Femur (tissue), 1 donor: Measurements from ENCODE around the gene CCDC87.
"Not testable (repeated sequence)": the region's sequence is repeated elsewhere in the genome, so short reads cannot be mapped to it uniquely, and the experiment has no call there.

Source experiments
- DNase-seq: peaks from one replicate; pipeline ENCODE4 v3.0.0-alpha.2; 2017

The CCDC87 gene, protein sequence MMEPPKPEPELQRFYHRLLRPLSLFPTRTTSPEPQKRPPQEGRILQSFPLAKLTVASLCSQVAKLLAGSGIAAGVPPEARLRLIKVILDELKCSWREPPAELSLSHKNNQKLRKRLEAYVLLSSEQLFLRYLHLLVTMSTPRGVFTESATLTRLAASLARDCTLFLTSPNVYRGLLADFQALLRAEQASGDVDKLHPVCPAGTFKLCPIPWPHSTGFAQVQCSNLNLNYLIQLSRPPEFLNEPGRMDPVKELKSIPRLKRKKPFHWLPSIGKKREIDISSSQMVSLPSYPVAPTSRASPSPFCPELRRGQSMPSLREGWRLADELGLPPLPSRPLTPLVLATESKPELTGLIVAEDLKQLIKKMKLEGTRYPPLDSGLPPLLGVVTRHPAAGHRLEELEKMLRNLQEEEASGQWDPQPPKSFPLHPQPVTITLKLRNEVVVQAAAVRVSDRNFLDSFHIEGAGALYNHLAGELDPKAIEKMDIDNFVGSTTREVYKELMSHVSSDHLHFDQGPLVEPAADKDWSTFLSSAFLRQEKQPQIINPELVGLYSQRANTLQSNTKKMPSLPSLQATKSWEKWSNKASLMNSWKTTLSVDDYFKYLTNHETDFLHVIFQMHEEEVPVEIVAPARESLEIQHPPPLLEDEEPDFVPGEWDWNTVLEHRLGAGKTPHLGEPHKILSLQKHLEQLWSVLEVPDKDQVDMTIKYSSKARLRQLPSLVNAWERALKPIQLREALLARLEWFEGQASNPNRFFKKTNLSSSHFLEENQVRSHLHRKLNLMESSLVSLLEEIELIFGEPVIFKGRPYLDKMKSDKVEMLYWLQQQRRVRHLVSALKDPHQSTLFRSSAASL

DNA sequence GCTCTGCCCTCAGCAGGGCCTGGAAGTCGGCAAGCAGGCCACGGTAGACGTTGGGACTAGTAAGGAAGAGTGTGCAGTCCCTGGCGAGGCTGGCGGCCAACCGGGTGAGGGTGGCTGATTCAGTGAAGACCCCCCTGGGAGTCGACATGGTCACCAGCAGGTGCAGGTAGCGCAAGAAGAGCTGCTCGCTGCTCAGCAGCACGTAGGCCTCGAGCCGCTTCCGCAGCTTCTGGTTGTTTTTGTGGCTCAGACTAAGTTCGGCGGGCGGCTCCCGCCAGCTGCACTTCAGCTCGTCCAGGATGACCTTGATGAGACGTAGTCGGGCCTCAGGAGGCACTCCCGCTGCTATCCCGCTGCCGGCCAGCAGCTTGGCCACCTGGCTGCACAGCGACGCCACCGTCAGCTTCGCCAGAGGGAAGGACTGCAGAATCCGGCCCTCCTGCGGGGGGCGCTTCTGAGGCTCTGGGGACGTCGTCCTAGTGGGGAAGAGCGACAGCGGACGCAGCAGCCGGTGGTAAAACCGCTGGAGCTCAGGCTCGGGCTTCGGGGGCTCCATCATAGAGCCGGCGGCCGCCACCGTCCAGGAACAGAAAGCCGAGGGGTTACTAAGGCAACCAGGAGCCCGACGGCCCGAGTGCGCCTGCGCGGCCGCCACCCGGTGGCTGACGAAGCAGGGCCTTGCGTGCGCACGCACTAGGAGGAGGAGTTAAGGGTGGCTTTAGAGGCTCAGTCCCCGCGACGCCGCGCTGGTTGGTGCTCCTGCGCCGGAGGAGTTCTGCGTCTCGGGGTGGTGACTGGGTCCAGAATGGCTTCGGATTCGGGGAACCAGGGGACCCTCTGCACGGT is at the start of gene CCDC87, which contains the start of gene CCS:
Gene CCDC87, minus strand, starts transcription at position 607 of the 846 bp plus-strand sequence. Its CDS starts 48 bp downstream, at position 559.
Gene CCS, plus strand, starts transcription at position 729 of the 846 bp plus-strand sequence. Its CDS starts 77 bp downstream, at position 806.
- peak; percentile 98 for DNase-seq

DNA sequence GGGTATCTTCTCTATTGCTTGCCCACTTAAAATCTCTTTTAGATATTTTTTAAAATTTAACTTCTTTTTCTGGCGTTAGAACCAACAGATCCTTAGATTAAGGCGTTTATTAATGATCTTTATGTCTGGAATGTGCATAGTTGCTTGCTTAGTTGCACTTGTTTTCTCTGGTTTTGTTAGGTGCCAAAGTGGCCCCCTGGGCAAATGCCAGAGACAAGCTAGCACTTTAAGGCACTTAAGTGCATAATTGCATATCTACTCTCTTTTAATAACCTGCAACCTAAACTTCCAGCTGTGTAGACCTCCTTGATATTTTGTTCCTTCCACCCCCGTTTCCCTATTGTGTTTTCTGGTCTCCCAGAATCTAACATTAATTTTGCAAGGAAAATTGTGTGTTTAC is 49.0 kb upstream of the CCDC87 start:
- no peak for DNase-seq

DNA sequence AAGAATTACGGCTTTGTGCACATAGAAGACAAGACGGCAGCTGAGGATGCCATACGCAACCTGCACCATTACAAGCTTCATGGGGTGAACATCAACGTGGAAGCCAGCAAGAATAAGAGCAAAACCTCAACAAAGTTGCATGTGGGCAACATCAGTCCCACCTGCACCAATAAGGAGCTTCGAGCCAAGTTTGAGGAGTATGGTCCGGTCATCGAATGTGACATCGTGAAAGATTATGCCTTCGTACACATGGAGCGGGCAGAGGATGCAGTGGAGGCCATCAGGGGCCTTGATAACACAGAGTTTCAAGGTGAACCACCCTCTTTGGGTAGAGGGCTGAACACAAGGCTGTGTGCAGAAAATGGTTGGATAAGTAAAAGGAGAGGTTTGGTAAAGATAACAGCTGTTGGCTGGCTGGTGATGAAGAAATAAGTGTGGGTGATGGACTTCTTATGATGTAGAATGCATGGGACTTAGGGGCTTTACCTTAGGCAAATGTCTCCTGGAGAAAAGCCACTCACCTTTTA is 47.0 kb upstream of the CCDC87 start:
- not testable (repeated sequence) for DNase-seq

DNA sequence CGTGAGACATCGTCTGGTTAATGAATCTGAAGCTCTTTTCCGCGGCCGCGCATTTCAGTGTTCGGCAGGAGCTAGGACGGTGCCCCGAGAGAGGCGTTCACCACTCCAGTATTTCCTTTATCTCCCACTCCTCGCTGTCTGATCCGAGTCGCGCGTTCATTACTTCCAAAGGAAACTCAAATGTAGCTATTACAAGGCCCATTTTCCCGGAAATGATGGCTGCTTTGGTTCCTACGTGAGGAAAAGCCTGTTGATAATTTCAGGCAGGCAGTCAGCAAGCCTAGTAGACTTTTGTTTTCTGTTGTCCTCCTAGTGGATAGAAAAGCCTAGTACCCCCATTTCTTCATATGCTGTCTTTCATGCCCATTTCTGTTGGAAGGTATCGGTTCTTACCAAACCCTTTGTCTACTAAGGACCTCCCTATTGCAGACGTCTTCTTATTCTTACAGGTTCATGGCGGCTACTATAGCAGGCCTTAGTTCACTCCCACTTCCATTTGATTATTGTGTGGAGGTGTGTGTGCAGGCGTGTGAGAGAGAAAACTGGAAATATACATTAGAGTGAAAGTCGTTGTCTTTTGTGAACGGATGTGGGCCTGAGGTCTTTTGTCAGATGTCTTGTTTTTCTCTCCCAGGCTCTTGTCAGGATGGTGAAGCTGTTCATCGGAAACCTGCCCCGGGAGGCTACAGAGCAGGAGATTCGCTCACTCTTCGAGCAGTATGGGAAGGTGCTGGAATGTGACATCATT is 46.4 kb upstream of the CCDC87 start:
- DNase-seq, result peak; percentile 51

DNA sequence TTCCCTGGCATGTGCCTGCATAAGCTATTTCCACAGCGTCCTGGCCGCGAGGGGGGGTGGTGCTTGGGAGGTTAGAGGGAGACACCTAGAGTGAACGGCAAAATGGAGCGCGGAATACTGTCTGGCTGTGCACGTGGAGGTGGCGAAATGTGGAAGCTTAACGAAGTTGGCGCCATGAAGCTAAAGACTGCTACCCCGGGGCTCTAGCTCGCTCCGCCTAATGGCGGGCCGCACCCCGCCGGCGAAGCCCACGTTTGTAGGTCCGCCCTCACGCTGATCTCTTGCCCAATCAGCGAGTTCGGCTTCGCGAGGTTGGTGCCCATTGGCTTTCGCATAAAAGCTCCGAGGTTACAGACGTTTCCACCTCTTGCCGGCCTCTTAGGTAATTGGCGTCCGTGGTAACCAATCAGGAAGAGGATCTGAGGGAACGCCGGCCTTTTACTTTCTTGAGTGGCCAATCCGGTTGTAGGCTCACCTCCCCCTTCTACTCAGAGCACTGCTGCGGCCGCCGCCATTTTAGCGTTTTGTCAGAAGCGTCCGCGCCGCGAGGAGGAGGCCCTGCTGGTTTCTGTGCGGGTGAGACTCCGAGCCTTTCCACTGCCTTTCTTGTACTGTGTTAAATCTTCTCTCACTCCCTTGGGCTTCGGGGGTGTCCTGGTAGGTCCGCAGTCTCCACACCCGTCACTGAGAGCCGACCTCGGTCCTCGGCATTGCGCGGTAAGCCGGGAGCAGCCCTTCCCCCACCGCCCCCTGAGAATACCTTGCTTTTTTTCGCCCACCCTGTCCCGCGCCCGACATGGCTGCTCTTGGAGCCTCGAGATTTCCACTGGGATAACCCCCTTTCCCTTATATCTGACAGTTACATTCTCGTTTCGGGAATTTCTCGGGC is 45.6 kb upstream of the CCDC87 start, which contains the start of gene RBM4:
Gene RBM4, plus strand, starts transcription at position 527 of the 889 bp plus-strand sequence. CDS start 1,009 bp downstream, outside the sequence.
- DNase-seq, result peak; percentile 99

DNA sequence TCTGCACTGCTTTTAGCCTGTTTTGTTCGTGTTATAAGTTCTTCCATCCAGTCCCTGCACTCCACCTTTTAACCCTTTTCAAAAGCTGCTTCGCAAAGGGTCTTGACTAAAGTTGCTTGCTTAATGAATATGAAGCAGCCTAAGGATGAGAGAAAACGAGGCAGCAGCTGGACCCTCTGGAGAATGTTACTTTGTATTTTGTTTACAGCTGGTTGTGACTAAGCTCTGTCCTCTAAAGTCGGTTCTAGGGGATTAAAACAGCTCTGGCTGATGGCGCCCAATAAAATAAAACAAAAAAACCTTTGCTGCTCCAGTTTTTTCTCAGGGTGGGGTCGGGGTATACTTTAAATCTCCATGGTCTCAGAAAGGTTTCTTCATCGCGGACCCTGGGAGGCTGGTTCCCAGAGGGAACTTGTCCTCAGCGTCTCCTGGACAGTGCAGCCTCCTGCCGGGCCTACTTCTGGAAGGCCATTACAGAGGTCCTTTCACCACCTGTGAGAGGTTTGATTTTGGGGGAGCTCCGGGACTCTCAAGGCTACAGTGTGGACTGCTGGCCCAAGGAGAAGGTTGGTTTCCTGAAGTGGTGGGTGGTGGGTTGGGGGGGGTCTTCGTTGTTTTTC is 44.8 kb upstream of the CCDC87 start:
- no peak for DNase-seq

DNA sequence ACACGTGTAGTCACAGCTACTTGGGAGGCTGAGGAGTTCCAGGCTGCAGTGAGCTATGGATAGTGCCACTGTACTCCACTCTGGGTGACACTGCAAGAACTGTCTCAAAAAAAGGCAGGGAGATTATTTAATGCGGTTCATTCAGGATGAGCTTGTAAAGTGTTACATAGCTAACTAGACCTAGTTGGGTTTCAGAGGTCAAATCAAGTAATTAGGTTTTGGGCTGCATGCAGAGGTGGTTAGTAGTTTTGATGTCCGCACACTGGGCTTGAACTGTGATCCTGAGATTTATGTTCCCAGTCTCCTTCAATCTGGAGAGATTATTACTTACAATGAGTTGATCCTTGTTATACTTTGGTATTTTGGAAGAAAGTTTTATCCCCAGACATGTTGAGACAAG is 43.5 kb upstream of the CCDC87 start:
- no peak for DNase-seq

DNA sequence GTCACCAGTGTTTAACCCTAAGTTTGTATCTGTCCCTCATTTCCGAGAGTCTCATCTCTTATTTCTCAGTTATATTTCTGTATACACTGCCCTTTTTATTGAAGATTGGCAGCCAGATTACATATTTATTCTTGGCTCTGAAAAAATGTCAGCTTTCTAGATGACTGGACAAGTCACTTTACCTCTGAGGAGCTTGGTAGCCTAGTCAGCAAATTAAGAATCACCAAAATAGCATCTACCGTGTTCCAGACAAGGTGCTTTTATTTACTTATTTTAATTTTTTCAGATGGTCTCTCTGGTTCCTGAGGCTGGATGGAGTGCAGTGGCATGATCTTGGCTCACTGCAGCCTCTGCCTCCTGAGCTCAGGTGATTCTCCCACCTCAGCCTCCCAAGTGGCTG is 40.1 kb upstream of the CCDC87 start:
- no peak for DNase-seq

DNA sequence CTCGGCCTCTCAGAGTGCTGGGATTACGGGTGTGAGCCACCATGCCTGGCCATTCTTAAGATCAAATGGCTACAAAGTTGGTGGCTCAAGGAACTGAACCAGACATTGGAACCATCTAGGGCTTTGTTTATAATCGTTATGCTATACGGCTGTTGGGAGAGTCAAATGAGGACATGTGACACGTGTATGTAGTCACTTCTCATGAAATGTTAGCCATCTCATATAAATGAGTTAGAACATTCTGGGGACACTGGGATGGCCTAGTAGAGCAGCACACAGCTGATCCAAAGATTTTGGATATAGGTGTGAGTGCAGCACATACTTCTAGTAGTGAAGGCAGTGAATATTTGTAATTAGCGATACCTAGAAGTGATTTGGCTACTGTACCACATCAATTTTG is 39.0 kb upstream of the CCDC87 start:
- no peak for DNase-seq

DNA sequence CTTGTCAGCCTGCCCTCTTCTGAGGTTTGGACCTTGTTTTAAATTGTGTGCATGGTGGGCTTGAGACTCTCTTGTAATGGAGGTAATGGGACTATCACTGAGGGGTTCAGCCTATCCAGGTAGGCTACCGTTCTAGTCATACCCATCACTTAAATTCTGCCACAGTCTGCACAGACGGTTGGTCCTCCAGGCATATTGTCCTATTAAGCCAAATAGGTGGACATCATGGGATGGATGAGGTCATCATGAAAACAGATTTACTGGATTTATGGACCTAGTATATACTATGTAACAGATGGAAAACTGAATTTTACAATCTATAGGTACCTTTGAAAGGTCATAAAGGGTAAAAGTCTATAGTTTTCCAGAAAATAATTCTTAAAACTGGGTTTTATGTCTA is 36.5 kb upstream of the CCDC87 start:
- no peak for DNase-seq

DNA sequence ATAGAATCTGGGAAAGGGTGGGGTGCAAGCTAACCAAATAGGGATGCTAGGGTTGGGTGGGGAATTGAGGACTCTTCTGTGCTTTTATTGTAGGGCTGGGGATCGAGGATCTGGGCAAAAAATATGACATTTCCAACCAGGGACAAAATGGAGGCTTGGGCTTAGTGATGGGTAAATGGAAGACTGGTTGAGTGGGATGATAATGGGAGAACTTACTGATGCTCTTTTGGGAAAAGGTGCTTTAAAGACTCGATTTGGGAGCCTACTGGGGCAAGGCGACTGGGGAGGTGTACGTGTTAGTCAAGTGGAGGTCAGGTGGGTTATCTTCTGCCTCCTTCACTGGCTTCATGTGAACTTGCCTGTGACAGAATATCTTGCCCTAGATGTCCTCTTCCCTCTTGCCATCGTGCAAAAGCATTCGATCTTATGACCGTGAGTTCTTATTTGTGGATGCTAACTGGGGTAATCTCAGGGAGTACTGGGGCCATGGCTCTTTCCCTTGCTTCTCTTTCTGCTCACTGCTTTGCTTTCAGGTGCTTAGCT is 35.3 kb upstream of the CCDC87 start:
- no peak for DNase-seq

DNA sequence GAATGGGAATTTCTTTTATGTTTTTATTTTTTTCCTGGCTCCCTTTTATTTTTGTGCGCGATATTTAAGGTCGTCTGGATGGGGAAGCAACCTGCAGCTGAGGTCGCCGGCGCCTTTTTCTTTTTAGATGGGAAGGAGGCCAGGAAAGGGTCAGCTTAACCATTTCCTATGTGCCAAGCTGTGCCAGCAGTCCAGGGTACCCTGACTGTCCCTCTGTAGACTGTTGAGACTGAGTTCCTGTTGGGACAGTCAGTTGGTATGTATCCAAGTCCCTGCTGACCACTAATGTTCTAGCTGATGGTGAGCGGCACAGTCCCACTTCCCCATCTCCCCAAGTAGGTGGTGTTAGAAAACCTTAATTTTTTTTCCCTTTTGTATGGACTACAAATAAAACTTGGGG is 34.1 kb upstream of the CCDC87 start:
- DNase-seq, result no peak

DNA sequence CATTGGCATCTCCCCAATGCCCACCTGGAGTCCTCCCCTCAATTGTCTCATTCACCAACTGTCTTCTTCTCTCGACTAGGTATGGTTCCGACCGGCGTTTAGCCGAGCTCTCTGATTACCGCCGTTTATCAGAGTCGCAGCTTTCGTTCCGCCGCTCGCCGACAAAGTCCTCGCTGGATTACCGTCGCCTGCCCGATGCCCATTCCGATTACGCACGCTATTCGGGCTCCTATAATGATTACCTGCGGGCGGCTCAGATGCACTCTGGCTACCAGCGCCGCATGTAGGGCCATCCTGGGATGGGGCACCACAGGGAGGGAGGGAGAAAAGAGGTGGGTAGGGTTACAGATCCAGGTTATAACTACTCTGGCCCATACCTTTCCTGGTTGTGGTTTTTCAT is 33.5 kb upstream of the CCDC87 start:
- no peak for DNase-seq

DNA sequence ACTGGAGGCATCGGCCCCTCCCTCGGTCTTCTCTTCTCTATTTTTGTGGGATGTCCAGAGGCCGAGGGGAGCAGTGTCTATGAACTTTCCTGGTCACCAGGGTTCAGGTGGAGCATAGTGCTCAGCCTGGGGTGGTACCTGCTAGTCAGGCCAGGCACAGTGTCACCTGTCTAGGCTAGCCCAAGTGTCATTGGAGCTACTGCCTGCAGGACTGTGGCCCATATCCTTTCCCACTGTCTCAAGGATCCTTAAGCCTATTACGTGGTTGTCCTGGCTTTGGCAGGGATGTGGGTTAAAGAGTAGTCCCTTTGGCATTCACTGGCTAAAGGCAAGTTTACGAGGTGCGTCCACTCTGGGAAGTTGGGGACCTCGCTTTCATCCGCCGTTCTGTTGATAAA is 32.9 kb upstream of the CCDC87 start:
- no peak for DNase-seq

DNA sequence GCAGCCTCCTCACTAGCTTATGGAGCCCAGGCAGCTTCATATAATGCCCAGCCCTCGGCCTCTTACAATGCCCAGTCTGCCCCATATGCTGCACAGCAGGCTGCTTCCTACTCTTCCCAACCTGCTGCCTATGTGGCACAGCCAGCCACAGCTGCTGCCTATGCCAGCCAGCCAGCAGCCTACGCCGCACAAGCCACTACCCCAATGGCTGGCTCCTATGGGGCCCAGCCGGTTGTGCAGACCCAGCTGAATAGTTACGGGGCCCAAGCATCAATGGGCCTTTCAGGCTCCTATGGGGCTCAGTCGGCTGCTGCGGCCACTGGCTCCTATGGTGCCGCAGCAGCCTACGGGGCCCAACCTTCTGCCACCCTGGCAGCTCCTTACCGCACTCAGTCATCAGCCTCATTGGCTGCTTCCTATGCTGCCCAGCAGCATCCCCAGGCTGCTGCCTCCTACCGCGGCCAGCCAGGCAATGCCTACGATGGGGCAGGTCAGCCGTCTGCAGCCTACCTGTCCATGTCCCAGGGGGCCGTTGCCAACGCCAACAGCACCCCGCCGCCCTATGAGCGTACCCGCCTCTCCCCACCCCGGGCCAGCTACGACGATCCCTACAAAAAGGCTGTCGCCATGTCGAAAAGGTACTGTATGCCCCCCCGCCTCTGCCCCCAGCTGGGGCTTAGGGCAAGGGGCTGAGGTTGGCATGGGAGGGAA is 32.3 kb upstream of the CCDC87 start:
- DNase-seq, result no peak

DNA sequence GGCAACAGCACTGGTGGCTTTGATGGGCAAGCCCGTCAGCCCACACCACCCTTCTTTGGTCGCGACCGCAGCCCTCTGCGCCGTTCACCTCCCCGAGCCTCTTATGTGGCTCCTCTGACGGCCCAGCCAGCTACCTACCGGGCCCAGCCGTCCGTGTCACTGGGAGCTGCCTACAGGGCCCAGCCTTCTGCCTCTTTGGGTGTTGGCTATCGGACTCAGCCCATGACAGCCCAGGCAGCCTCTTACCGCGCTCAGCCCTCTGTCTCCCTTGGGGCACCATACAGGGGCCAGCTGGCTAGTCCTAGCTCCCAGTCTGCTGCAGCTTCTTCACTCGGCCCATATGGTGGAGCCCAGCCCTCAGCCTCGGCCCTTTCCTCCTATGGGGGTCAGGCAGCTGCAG is 31.6 kb upstream of the CCDC87 start:
- DNase-seq, result no peak

DNA sequence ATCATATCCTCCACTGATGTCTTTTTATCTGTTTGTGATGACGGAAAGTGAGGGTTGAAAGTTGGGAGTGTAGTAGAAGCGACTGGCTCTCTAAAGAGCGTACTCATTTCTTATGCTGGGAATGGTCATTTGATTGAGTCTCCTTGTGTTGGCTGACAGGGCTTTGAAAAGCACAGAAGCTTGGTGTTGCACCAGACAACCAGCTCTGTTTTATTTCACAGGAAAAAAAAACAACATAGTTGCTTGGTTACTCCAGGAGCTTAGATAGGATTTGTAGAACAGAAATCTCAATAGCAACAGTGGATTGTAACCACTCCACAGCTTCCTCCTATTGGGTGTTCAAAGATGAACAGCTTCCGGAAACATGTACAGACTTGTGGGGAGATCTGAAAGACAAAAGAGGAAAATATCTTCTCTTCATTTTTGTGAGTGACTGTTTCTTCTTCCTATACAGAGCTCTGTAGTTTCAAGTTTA is 26.3 kb upstream of the CCDC87 start:
- no peak for DNase-seq

DNA sequence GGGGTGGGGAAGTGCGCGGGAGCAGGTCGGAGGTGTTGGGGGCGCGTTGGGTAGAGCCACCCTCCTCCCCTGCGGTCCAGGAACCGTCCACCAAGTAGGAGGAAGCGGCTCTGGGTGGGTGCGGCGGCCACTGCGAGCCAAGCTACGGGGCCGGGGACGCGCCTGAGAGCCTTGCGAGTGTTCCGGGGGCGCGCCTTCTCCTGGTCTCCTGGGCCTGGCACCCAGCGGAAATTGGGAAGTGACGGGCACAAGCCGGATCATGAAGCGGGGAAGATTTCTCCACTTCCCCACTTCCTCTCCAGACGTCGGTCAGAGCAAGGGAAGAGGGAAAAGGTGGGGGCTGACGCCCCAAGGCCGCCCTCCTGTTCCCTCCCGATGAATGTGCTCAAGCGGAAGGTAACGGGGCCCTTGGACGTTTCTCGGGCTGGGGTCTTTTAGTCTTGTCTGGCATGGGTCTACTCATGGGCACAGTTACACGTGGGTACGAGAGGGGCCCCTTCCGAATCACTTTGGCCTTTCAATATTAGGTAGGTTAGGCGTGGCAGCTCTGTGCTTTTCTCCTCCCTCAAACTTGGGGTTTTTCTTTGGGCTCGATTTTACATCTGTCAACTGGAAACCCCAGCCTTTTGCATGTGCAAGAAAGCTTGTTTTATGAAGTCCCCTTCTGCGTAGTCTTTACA is 24.4 kb upstream of the CCDC87 start:
- no peak for DNase-seq
